CMK (cell line): ENCODE data around the gene GPC6.

Experiments
- DNase-seq: peaks from one replicate; pipeline ENCODE4 v3.0.0-alpha.2; 2010; ENCODE audit warnings: low read depth

The GPC6 gene

GRCh38 chr13:93744886-93745285 is 518.3 kb downstream of the GPC6 start:
- DNase-seq: no peak

GRCh38 chr13:93745884-93746283 is 519.3 kb downstream of the GPC6 start:
- no peak for DNase-seq

GRCh38 chr13:93746589-93746988 is 520.0 kb downstream of the GPC6 start:
- no peak for DNase-seq

GRCh38 chr13:93750676-93751075 is 524.1 kb downstream of the GPC6 start:
- DNase-seq: no peak

- DNase-seq: no peak
These were observed 524.5 kb downstream of the GPC6 start for GRCh38 chr13:93751117-93751516.

- DNase-seq: no peak
These were observed 525.9 kb downstream of the GPC6 start for GRCh38 chr13:93752541-93752940.

- no peak for DNase-seq
These were observed 527.0 kb downstream of the GPC6 start for GRCh38 chr13:93753639-93754038.

GRCh38 chr13:93755341-93755740 is 528.7 kb downstream of the GPC6 start:
- DNase-seq: no peak

GRCh38 chr13:93758575-93758974 is 532.0 kb downstream of the GPC6 start:
- no peak for DNase-seq

- no peak for DNase-seq
These were observed 536.3 kb downstream of the GPC6 start for GRCh38 chr13:93762708-93763426.

GRCh38 chr13:93765062-93765461 is 538.5 kb downstream of the GPC6 start:
- DNase-seq: no peak

- no peak for DNase-seq
These were observed 539.2 kb downstream of the GPC6 start for GRCh38 chr13:93765811-93766210.

GRCh38 chr13:93766719-93767118 is 540.1 kb downstream of the GPC6 start:
- DNase-seq: no peak

- DNase-seq: no peak
These were observed 540.7 kb downstream of the GPC6 start for GRCh38 chr13:93767180-93767916.

GRCh38 chr13:93767917-93768409 is 541.4 kb downstream of the GPC6 start:
- no peak for DNase-seq

GRCh38 chr13:93769101-93769500 is 542.5 kb downstream of the GPC6 start:
- DNase-seq: no peak

GRCh38 chr13:93769607-93770006 is 543.0 kb downstream of the GPC6 start:
- DNase-seq: no peak

GRCh38 chr13:93771227-93771626 is 544.6 kb downstream of the GPC6 start:
- DNase-seq: no peak

GRCh38 chr13:93771782-93772181 is 545.2 kb downstream of the GPC6 start:
- no peak for DNase-seq

GRCh38 chr13:93774506-93774905 is 547.9 kb downstream of the GPC6 start:
- DNase-seq: no peak

GRCh38 chr13:93775027-93775426 is 548.4 kb downstream of the GPC6 start:
- no peak for DNase-seq

- no peak for DNase-seq
These were observed 549.0 kb downstream of the GPC6 start for GRCh38 chr13:93775507-93776108.

- DNase-seq: no peak
These were observed 550.3 kb downstream of the GPC6 start for GRCh38 chr13:93776936-93777335.
